Activated CD4-positive, alpha-beta T cell treated with anti-CD3 and anti-CD28 coated beads for 36 hours (primary cell): ENCODE measurements around the gene DAAM2. TPM values are rescaled to one million over a fixed set of nuclear protein-coding genes. Genes with fewer than 3 reads are reported as not detected.

Experiments
- ATAC-seq: fragments of 200-7000 bp; cut with Tn5 transposase; one replicate; pipeline ENCODE4 v1.10.0; 2021; ENCODE audit warnings: mild to moderate bottlenecking, moderate library complexity
- CTCF ChIA-PET: fragments of 350-600 bp; sonication (Branson Sonifier 250); formaldehyde crosslinking; loops from one replicate; lab custom pipeline; 2021; ENCODE audit warnings: antibody characterized with exemption; lab: Charles Lee
- POLR2A ChIA-PET: fragments of 350-600 bp; sonication (Branson Sonifier 250); formaldehyde crosslinking; loops from one replicate; lab custom pipeline; 2021; ENCODE audit warnings: antibody characterized with exemption, inconsistent platforms; lab: Charles Lee
- DNase-seq: peaks from one replicate; pipeline ENCODE4 v3.0.0-alpha.2; 2020
- H3K27ac Mint-ChIP-seq: one replicate; pipeline ENCODE4 v1.8.0; 2021; ENCODE audit warnings: mixed read lengths
- H3K27me3 Mint-ChIP-seq: one replicate; pipeline ENCODE4 v1.8.0; 2021; ENCODE audit warnings: mixed read lengths
- H3K36me3 Mint-ChIP-seq: one replicate; pipeline ENCODE4 v1.8.0; 2021; ENCODE audit warnings: low read depth, mixed read lengths
- H3K4me1 Mint-ChIP-seq: one replicate; pipeline ENCODE4 v1.8.0; 2021; ENCODE audit warnings: mixed read lengths
- H3K4me3 Mint-ChIP-seq: one replicate; pipeline ENCODE4 v1.8.0; 2021; ENCODE audit warnings: mild to moderate bottlenecking, moderate library complexity, mixed read lengths
- H3K9me3 Mint-ChIP-seq: one replicate; pipeline ENCODE4 v1.8.0; 2021; ENCODE audit warnings: low read depth, mixed read lengths
- intact Hi-C, 2 experiments: fragments of 100-400 bp; cut with DNase I in 1 of 2; cut with micrococcal nuclease in 1 of 2; formaldehyde crosslinking; loops; one replicate each; pipeline versions ENCODE4 v1.14.2 to v1.15.1; 2022 to 2024; cut with DNase I, micrococcal nuclease
- total RNA-seq, 2 experiments: library from RNA; stranded (reverse); gene quantifications; one replicate each; pipeline ENCODE4 v1.2.3, GENCODE V29; 2021

Gene DAAM2
- total RNA-seq, 2 experiments from 2014 or later: not detected

- no peaks in the 10 kb centered on the region for H3K36me3 Mint-ChIP-seq
- ATAC-seq (no peak), DNase-seq (no peak)
- H3K27me3 Mint-ChIP-seq: peaks cover 47% of the 10 kb centered on the region
- no peak overlapping the region for H3K4me3 Mint-ChIP-seq
- H3K27ac Mint-ChIP-seq: no peak overlapping the region
- no peaks in the 10 kb centered on the region for H3K9me3 Mint-ChIP-seq
- H3K4me1 Mint-ChIP-seq: peaks cover 4% of the 10 kb centered on the region
- intact Hi-C loops: no loop called here
- POLR2A ChIA-PET: no interaction called here
- CTCF ChIA-PET: interaction anchor here (0.5 to 0.9 kb wide), 2 partner anchors 75 to 1142 kb away, joined by 3 read pairs; no protein-coding TSS in a partner anchor
These were observed 865 bp upstream of the DAAM2 start for GRCh38 chr6:39791311-39791710.

- Mint-ChIP-seq H3K9me3 (no peaks in the 10 kb centered on the region), H3K4me3 (no peak overlapping the region), H3K4me1 (peaks cover 4% of the 10 kb centered on the region), H3K27me3 (peaks cover 41% of the 10 kb centered on the region), H3K27ac (no peak overlapping the region), H3K36me3 (no peaks in the 10 kb centered on the region)
- ATAC-seq (no peak), DNase-seq (no peak)
- intact Hi-C loops: no loop called here
- ChIA-PET CTCF (interaction anchor here (0.8 kb wide), 1 partner anchor 158 kb away, joined by 3 read pairs; no protein-coding TSS in a partner anchor), POLR2A (no interaction called here)
These were observed 619 bp downstream of the DAAM2 start for GRCh38 chr6:39792540-39793450.

- Mint-ChIP-seq H3K4me1 (peaks cover 4% of the 10 kb centered on the region), H3K27ac (no peak overlapping the region), H3K36me3 (no peaks in the 10 kb centered on the region), H3K27me3 (peaks cover 41% of the 10 kb centered on the region), H3K4me3 (no peak overlapping the region), H3K9me3 (no peaks in the 10 kb centered on the region)
- ATAC-seq (no peak), DNase-seq (no peak)
- POLR2A ChIA-PET: no interaction called here
- CTCF ChIA-PET: no interaction called here
- intact Hi-C loops: no loop called here
These were observed 1.3 kb downstream of the DAAM2 start for GRCh38 chr6:39793516-39793915.

GRCh38 chr6:39794231-39794630, 2.1 kb downstream of the DAAM2 start:
- intact Hi-C loops: no loop called here

GRCh38 chr6:39797751-39798150, 5.6 kb downstream of the DAAM2 start:
- no peaks in the 10 kb centered on the region for H3K36me3 Mint-ChIP-seq
- CTCF ChIA-PET: interaction anchor here (1.4 kb wide), 1 partner anchor 13 kb away, joined by 3 read pairs; no protein-coding TSS in a partner anchor
- no peak for ATAC-seq

More at GRCh38 chr6:39794231-39794630, 2.1 kb downstream of the DAAM2 start:
- Mint-ChIP-seq H3K27ac (no peak overlapping the region), H3K4me3 (no peak overlapping the region), H3K4me1 (peaks cover 4% of the 10 kb centered on the region), H3K27me3 (peaks cover 41% of the 10 kb centered on the region), H3K36me3 (no peaks in the 10 kb centered on the region), H3K9me3 (no peaks in the 10 kb centered on the region)
- DNase-seq (no peak), ATAC-seq (no peak)
- ChIA-PET CTCF (no interaction called here), POLR2A (no interaction called here)

GRCh38 chr6:39800034-39801032, 8.2 kb downstream of the DAAM2 start:
- Mint-ChIP-seq H3K4me1 (no peaks in the 10 kb centered on the region), H3K4me3 (no peak overlapping the region), H3K27me3 (peaks cover 5% of the 10 kb centered on the region), H3K27ac (no peak overlapping the region), H3K9me3 (no peaks in the 10 kb centered on the region), H3K36me3 (no peaks in the 10 kb centered on the region)
- POLR2A ChIA-PET: no interaction called here
- ATAC-seq (no peak), DNase-seq (no peak)
- CTCF ChIA-PET: no interaction called here
- intact Hi-C loops: no loop called here

More at GRCh38 chr6:39797751-39798150, 5.6 kb downstream of the DAAM2 start:
- H3K27me3 Mint-ChIP-seq: peaks cover 28% of the 10 kb centered on the region
- intact Hi-C loops: no loop called here
- DNase-seq: no peak
- no peak overlapping the region for H3K4me3 Mint-ChIP-seq
- no peak overlapping the region for H3K27ac Mint-ChIP-seq
- POLR2A ChIA-PET: no interaction called here
- no peaks in the 10 kb centered on the region for H3K9me3 Mint-ChIP-seq
- no peaks in the 10 kb centered on the region for H3K4me1 Mint-ChIP-seq

- Mint-ChIP-seq H3K4me3 (no peak overlapping the region), H3K36me3 (no peaks in the 10 kb centered on the region), H3K9me3 (no peaks in the 10 kb centered on the region), H3K27me3 (peaks cover 2% of the 10 kb centered on the region), H3K4me1 (no peaks in the 10 kb centered on the region), H3K27ac (no peak overlapping the region)
- ATAC-seq (no peak), DNase-seq (no peak)
- CTCF ChIA-PET: interaction anchor here (0.7 kb wide), 1 partner anchor 493 kb away, joined by 3 read pairs; no protein-coding TSS in a partner anchor
- POLR2A ChIA-PET: interaction anchor here (0.9 kb wide), 1 partner anchor 302 kb away, joined by 5 read pairs; no protein-coding TSS in a partner anchor
- intact Hi-C loops: no loop called here
These were observed 9.5 kb downstream of the DAAM2 start for GRCh38 chr6:39801456-39802251.

- intact Hi-C loops: no loop called here
- peaks cover 6% of the 10 kb centered on the region for H3K27me3 Mint-ChIP-seq
These were observed 11.7 kb downstream of the DAAM2 start for GRCh38 chr6:39803872-39804271.

GRCh38 chr6:39804466-39805065, 12.4 kb downstream of the DAAM2 start:
- DNase-seq (no peak), ATAC-seq (no peak)
- intact Hi-C loops: no loop called here
- ChIA-PET CTCF (interaction anchor here (0.6 kb wide), 1 partner anchor 19 kb away, joined by 3 read pairs; no protein-coding TSS in a partner anchor), POLR2A (no interaction called here)
- H3K4me3 Mint-ChIP-seq: no peak overlapping the region
- H3K9me3 Mint-ChIP-seq: no peaks in the 10 kb centered on the region
- H3K27ac Mint-ChIP-seq: no peak overlapping the region
- H3K27me3 Mint-ChIP-seq: peaks cover 6% of the 10 kb centered on the region
- H3K4me1 Mint-ChIP-seq: no peaks in the 10 kb centered on the region
- H3K36me3 Mint-ChIP-seq: no peaks in the 10 kb centered on the region

More at GRCh38 chr6:39803872-39804271, 11.7 kb downstream of the DAAM2 start:
- ATAC-seq (no peak), DNase-seq (no peak)
- ChIA-PET CTCF (no interaction called here), POLR2A (no interaction called here)
- H3K9me3 Mint-ChIP-seq: no peaks in the 10 kb centered on the region
- no peaks in the 10 kb centered on the region for H3K4me1 Mint-ChIP-seq
- H3K4me3 Mint-ChIP-seq: no peak overlapping the region
- H3K36me3 Mint-ChIP-seq: no peaks in the 10 kb centered on the region
- no peak overlapping the region for H3K27ac Mint-ChIP-seq

- H3K27me3 Mint-ChIP-seq: peaks cover 10% of the 10 kb centered on the region
- no peak overlapping the region for H3K4me3 Mint-ChIP-seq
- no peak for DNase-seq
- no peaks in the 10 kb centered on the region for H3K4me1 Mint-ChIP-seq
- H3K27ac Mint-ChIP-seq: no peak overlapping the region
- H3K9me3 Mint-ChIP-seq: no peaks in the 10 kb centered on the region
- POLR2A ChIA-PET: no interaction called here
- no peaks in the 10 kb centered on the region for H3K36me3 Mint-ChIP-seq
- intact Hi-C loops: no loop called here
- CTCF ChIA-PET: no interaction called here
- ATAC-seq: no peak
These were observed 14.1 kb downstream of the DAAM2 start for GRCh38 chr6:39806278-39806677.
